ENCODE data around the gene TRAPPC12.

The TRAPPC12 gene

GRCh38 chr2:3457524-3458395 is 78.3 kb downstream of the TRAPPC12 start:
- no peak for DNase-seq

- no peak for DNase-seq
These were observed 79.1 kb downstream of the TRAPPC12 start for GRCh38 chr2:3458396-3459184.

GRCh38 chr2:3459185-3460015 is 79.9 kb downstream of the TRAPPC12 start:
- DNase-seq: no peak

GRCh38 chr2:3460156-3460555 is 80.7 kb downstream of the TRAPPC12 start:
- no peak for DNase-seq

- DNase-seq: no peak
These were observed 81.6 kb downstream of the TRAPPC12 start for GRCh38 chr2:3460831-3461800.

- DNase-seq: no peak
These were observed 82.5 kb downstream of the TRAPPC12 start for GRCh38 chr2:3461801-3462492.

- no peak for DNase-seq
These were observed 83.1 kb downstream of the TRAPPC12 start for GRCh38 chr2:3462493-3463104.

- DNase-seq: no peak
These were observed 83.8 kb downstream of the TRAPPC12 start for GRCh38 chr2:3463186-3463835.

- DNase-seq: no peak
These were observed 84.5 kb downstream of the TRAPPC12 start for GRCh38 chr2:3463944-3464343.

GRCh38 chr2:3464401-3465005 is 85.0 kb downstream of the TRAPPC12 start:
- no peak for DNase-seq

- DNase-seq: no peak
These were observed 85.8 kb downstream of the TRAPPC12 start for GRCh38 chr2:3465328-3465727.

- no peak for DNase-seq
These were observed 86.5 kb downstream of the TRAPPC12 start for GRCh38 chr2:3465844-3466481.

GRCh38 chr2:3466482-3466863 is 87.0 kb downstream of the TRAPPC12 start:
- DNase-seq: no peak

GRCh38 chr2:3466966-3467365 is 87.5 kb downstream of the TRAPPC12 start:
- DNase-seq: no peak

- DNase-seq: no peak
These were observed 88.2 kb downstream of the TRAPPC12 start for GRCh38 chr2:3467654-3468053.

- no peak for DNase-seq
These were observed 88.9 kb downstream of the TRAPPC12 start for GRCh38 chr2:3468296-3468988.

GRCh38 chr2:3469486-3469885 is 90.0 kb downstream of the TRAPPC12 start:
- DNase-seq: no peak

GRCh38 chr2:3470166-3470651 is 90.7 kb downstream of the TRAPPC12 start:
- DNase-seq: no peak
